ENCODE data around the gene MSI2. TPM values are rescaled to one million over a fixed set of nuclear protein-coding genes. Genes with fewer than 3 reads are reported as not detected.

Gene MSI2
- total RNA-seq, 1 donor from 2014 or later: 23.1 TPM

DNA sequence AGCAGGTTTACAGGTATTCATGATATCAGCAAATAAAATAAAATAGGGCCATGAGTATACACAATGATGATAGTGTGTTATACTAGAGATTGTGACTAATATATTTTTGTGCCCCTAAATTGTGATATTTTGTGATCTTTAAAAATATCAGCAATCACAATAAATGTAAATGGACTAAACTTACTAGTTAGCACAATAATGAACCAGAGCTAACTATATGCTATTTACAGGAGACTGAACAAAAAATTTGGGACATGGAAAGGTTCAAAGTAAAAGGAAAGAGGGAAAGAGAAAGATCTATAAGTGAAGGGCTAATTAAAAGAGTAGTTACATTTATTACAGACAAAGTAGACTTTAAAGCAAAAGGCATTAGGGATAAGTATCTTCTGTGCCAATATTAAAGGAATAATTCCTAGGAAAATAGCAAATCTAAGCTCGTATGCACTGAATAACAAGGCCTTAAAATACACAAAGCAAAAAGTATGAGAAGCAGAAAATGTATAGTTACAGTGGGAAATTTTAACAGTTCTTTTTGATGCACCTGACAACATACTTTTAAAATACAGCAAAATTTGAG is 5.0 kb upstream of the MSI2 start:
- Mint-ChIP-seq H3K27ac (ENCODE audit: unreplicated experiment) (no peak overlapping the region), H3K4me3 (ENCODE audit: unreplicated experiment) (no peak overlapping the region), H3K9me3 (ENCODE audit: low read depth) (peaks cover 23% of the 10 kb centered on the region), H3K27me3 (ENCODE audit: low read depth) (no peaks in the 10 kb centered on the region), H3K36me3 (ENCODE audit: low read depth) (peaks cover 2% of the 10 kb centered on the region), H3K4me1 (ENCODE audit: low read depth) (no peaks in the 10 kb centered on the region)
- TF ChIP-seq, protein P1, sequence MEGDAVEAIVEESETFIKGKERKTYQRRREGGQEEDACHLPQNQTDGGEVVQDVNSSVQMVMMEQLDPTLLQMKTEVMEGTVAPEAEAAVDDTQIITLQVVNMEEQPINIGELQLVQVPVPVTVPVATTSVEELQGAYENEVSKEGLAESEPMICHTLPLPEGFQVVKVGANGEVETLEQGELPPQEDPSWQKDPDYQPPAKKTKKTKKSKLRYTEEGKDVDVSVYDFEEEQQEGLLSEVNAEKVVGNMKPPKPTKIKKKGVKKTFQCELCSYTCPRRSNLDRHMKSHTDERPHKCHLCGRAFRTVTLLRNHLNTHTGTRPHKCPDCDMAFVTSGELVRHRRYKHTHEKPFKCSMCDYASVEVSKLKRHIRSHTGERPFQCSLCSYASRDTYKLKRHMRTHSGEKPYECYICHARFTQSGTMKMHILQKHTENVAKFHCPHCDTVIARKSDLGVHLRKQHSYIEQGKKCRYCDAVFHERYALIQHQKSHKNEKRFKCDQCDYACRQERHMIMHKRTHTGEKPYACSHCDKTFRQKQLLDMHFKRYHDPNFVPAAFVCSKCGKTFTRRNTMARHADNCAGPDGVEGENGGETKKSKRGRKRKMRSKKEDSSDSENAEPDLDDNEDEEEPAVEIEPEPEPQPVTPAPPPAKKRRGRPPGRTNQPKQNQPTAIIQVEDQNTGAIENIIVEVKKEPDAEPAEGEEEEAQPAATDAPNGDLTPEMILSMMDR (IDR thresholded peaks at IDR 0.05): no peak
- DNase-seq (ENCODE audit: low spot score): no peak

DNA sequence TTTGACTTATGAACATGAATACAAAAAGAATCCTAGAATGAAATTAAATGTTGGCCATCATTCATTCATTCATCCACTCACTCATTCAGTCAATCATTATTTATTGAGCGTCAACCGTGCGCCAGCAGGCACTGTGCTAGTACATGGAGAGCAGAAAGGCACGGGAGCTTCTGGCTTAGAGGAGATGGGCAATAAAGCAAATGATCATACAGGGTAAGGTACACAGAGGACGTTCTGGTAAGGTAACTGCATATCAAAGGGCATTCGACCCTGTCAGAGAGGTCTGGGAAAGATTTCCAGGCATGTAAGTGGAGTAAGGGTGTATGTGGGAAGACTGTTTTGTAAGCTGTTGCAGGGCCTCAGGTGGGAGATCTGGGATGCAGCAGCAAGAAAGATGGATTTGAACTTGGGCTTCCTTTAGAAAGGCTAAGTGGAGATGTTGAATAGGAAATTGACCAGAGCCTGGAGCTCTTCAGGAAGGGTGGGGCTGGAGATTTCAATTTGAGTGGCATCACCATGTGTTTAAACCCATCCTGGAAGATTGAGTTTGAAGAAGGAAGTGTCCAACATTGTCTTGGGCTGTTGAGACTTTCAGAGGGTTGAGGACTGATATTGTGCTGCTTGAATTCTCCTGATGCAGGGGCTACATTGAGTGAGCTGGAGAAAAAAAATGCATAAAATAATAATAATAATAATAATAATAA is 2.8 kb upstream of the MSI2 start:
- TF ChIP-seq, protein P1 (IDR thresholded peaks at IDR 0.05): no peak
- H3K4me3 Mint-ChIP-seq (ENCODE audit: unreplicated experiment): no peak overlapping the region
- peaks cover 21% of the 10 kb centered on the region for H3K9me3 Mint-ChIP-seq (ENCODE audit: low read depth)
- peaks cover 14% of the 10 kb centered on the region for H3K4me1 Mint-ChIP-seq (ENCODE audit: low read depth)
- H3K27ac Mint-ChIP-seq (ENCODE audit: unreplicated experiment): no peak overlapping the region
- no peaks in the 10 kb centered on the region for H3K27me3 Mint-ChIP-seq (ENCODE audit: low read depth)
- peaks cover 2% of the 10 kb centered on the region for H3K36me3 Mint-ChIP-seq (ENCODE audit: low read depth)
- DNase-seq (ENCODE audit: low spot score): no peak

GRCh38 chr17:57255182-57255775 is 1.0 kb upstream of the MSI2 start:
- Mint-ChIP-seq H3K9me3 (ENCODE audit: low read depth) (peaks cover 12% of the 10 kb centered on the region), H3K27ac (ENCODE audit: unreplicated experiment) (peak overlapping the region; percentile 79), H3K27me3 (ENCODE audit: low read depth) (no peaks in the 10 kb centered on the region), H3K4me1 (ENCODE audit: low read depth) (peaks cover 18% of the 10 kb centered on the region), H3K36me3 (ENCODE audit: low read depth) (peaks cover 2% of the 10 kb centered on the region), H3K4me3 (ENCODE audit: unreplicated experiment) (peak overlapping the region; percentile 85)
- TF ChIP-seq, protein P1 (IDR thresholded peaks at IDR 0.05): no peak
- DNase-seq (ENCODE audit: low spot score): no peak

GRCh38 chr17:57256708-57257112 is 387 bp downstream of the MSI2 start:
- peak overlapping the region; percentile 81 for H3K4me3 Mint-ChIP-seq (ENCODE audit: unreplicated experiment)
- H3K27me3 Mint-ChIP-seq (ENCODE audit: low read depth): no peaks in the 10 kb centered on the region
- H3K27ac Mint-ChIP-seq (ENCODE audit: unreplicated experiment): no peak overlapping the region
- DNase-seq (ENCODE audit: low spot score): no peak
- H3K4me1 Mint-ChIP-seq (ENCODE audit: low read depth): peaks cover 21% of the 10 kb centered on the region
- H3K36me3 Mint-ChIP-seq (ENCODE audit: low read depth): peaks cover 1% of the 10 kb centered on the region
- TF ChIP-seq, protein P1 (IDR thresholded peaks at IDR 0.05): no peak
- no peaks in the 10 kb centered on the region for H3K9me3 Mint-ChIP-seq (ENCODE audit: low read depth)

GRCh38 chr17:57257195-57257894 is 1.0 kb downstream of the MSI2 start:
- Mint-ChIP-seq H3K36me3 (ENCODE audit: low read depth) (peaks cover 3% of the 10 kb centered on the region), H3K4me1 (ENCODE audit: low read depth) (peaks cover 21% of the 10 kb centered on the region), H3K9me3 (ENCODE audit: low read depth) (no peaks in the 10 kb centered on the region), H3K27me3 (ENCODE audit: low read depth) (no peaks in the 10 kb centered on the region), H3K27ac (ENCODE audit: unreplicated experiment) (no peak overlapping the region), H3K4me3 (ENCODE audit: unreplicated experiment) (peak overlapping the region; percentile 81)
- no peak for DNase-seq (ENCODE audit: low spot score)
- TF ChIP-seq, protein P1 (IDR thresholded peaks at IDR 0.05): no peak

Measured in chondrocyte (in vitro differentiated cells).